ENCODE measurements around the gene UBE2S. TPM values are rescaled to one million over a fixed set of nuclear protein-coding genes. Genes with fewer than 3 reads are reported as not detected.
A peak's percentile ranks its signal among the peaks of the same experiment; 100 is the strongest.
"Not testable (repeated sequence)": the region's sequence is repeated elsewhere in the genome, so short reads cannot be mapped to it uniquely, and the experiment has no call there.

Gene UBE2S
- total RNA-seq, 4 donors from 2014 or later = 3.2 to 141 (median 21.5) TPM

- H3K27me3 ChIP-seq = no peaks in the 10 kb centered on the region
- TF ChIP-seq POLR2A (IDR thresholded peaks at IDR 0.05) = no peak
- TF ChIP-seq CTCF (IDR thresholded peaks at IDR 0.05) = no peak
- intact Hi-C loops (cut with DNase I; ENCODE audit: low total_unique reads) = no loop called here
- no peaks in the 10 kb centered on the region for H3K36me3 ChIP-seq
- peak in 1 of 2 donors; percentile 40 for DNase-seq
- peak overlapping the region; percentile 90 to 93 for H3K4me3 ChIP-seq
- H3K27ac ChIP-seq = peak overlapping the region; percentile 95 to 98
- H3K9me3 ChIP-seq = no peaks in the 10 kb centered on the region
- H3K4me1 ChIP-seq = peaks cover 0 to 7% of the 10 kb centered on the region in 2 donors
Observed at GRCh38 chr19:55406826-55407549, 600 bp downstream of the UBE2S start.

GRCh38 chr19:55406091-55406825, 1.3 kb downstream of the UBE2S start:
- no peaks in the 10 kb centered on the region for H3K36me3 ChIP-seq
- no peaks in the 10 kb centered on the region for H3K27me3 ChIP-seq
- no peak for TF ChIP-seq POLR2A (IDR thresholded peaks at IDR 0.05)
- TF ChIP-seq CTCF (IDR thresholded peaks at IDR 0.05) = no peak
- H3K4me3 ChIP-seq = peak overlapping the region; percentile 90 to 93
- peaks cover 0 to 7% of the 10 kb centered on the region in 2 donors for H3K4me1 ChIP-seq
- no peak overlapping the region for H3K27ac ChIP-seq
- intact Hi-C loops (cut with DNase I; ENCODE audit: low total_unique reads) = no loop called here
- H3K9me3 ChIP-seq = no peaks in the 10 kb centered on the region
- DNase-seq = no peak

GRCh38 chr19:55405638-55406037, 1.9 kb downstream of the UBE2S start:
- Histone ChIP-seq H3K36me3 (no peaks in the 10 kb centered on the region), H3K27me3 (no peaks in the 10 kb centered on the region), H3K4me1 (peaks cover 0 to 7% of the 10 kb centered on the region in 2 donors), H3K4me3 (no peak overlapping the region), H3K9me3 (no peaks in the 10 kb centered on the region), H3K27ac (no peak overlapping the region)
- intact Hi-C loops (cut with DNase I; ENCODE audit: low total_unique reads) = no loop called here
- TF ChIP-seq POLR2A (IDR thresholded peaks at IDR 0.05) = no peak
- no peak for TF ChIP-seq CTCF (IDR thresholded peaks at IDR 0.05)
- DNase-seq = no peak

GRCh38 chr19:55402509-55402908, 5.1 kb downstream of the UBE2S start:
- H3K27me3 ChIP-seq = no peaks in the 10 kb centered on the region
- H3K9me3 ChIP-seq = no peaks in the 10 kb centered on the region
- no peak for TF ChIP-seq POLR2A (IDR thresholded peaks at IDR 0.05)
- no peak for TF ChIP-seq CTCF (IDR thresholded peaks at IDR 0.05)
- no peak overlapping the region for H3K27ac ChIP-seq
- H3K4me3 ChIP-seq = no peak overlapping the region
- no peak for DNase-seq
- no peaks in the 10 kb centered on the region for H3K36me3 ChIP-seq
- peaks cover 0 to 7% of the 10 kb centered on the region in 2 donors for H3K4me1 ChIP-seq
- intact Hi-C loops (cut with DNase I; ENCODE audit: low total_unique reads) = no loop called here

- H3K9me3 ChIP-seq; H3K27ac ChIP-seq; DNase-seq; H3K4me3 ChIP-seq; H3K27me3 ChIP-seq; H3K36me3 ChIP-seq; H3K4me1 ChIP-seq; intact Hi-C loops (cut with DNase I; ENCODE audit: low total_unique reads): not testable (repeated sequence)
Observed at GRCh38 chr19:55401390-55401789, 6.2 kb downstream of the UBE2S start.
